HG03354 (cell line): ENCODE results near the gene U2SURP.
"Not testable (repeated sequence)": the region's sequence is repeated elsewhere in the genome, so short reads cannot be mapped to it uniquely, and the experiment has no call there.

ENCODE experiments used
- ATAC-seq: cut with Tn5 transposase; IDR thresholded peaks from one replicate; pipeline ENCODE4 v1.9.1; 2021; ENCODE audit warnings: mild to moderate bottlenecking; ENCODE audit not compliant: unreplicated experiment, poor library complexity, severe bottlenecking

Gene U2SURP

GRCh38 chr3:143002727-143003126 is 1.4 kb downstream of the U2SURP start:
- ATAC-seq, result no peak

- no peak for ATAC-seq
These were observed 3.5 kb downstream of the U2SURP start for GRCh38 chr3:143004823-143005222.

- ATAC-seq, result no peak
These were observed 8.7 kb downstream of the U2SURP start for GRCh38 chr3:143010024-143010423.

GRCh38 chr3:143011705-143012104 is 10.3 kb downstream of the U2SURP start:
- no peak for ATAC-seq

GRCh38 chr3:143014921-143015320 is 13.6 kb downstream of the U2SURP start:
- no peak for ATAC-seq

GRCh38 chr3:143016321-143016972 is 15.1 kb downstream of the U2SURP start:
- ATAC-seq, result peak; percentile 61

GRCh38 chr3:143024351-143024960 is 23.1 kb downstream of the U2SURP start:
- ATAC-seq, result no peak

GRCh38 chr3:143031327-143031726 is 30.0 kb downstream of the U2SURP start:
- no peak for ATAC-seq

GRCh38 chr3:143031796-143032387 is 30.5 kb downstream of the U2SURP start:
- not testable (repeated sequence) for ATAC-seq

GRCh38 chr3:143035466-143036211 is 34.3 kb downstream of the U2SURP start:
- no peak for ATAC-seq

GRCh38 chr3:143036557-143036956 is 35.2 kb downstream of the U2SURP start:
- peak; percentile 53 for ATAC-seq

- ATAC-seq, result peak; percentile 51
These were observed 36.5 kb downstream of the U2SURP start for GRCh38 chr3:143037867-143038266.

- no peak for ATAC-seq
These were observed 39.0 kb downstream of the U2SURP start for GRCh38 chr3:143040261-143040879.

GRCh38 chr3:143041903-143042302 is 40.5 kb downstream of the U2SURP start:
- no peak for ATAC-seq

- ATAC-seq, result no peak
These were observed 44.3 kb downstream of the U2SURP start for GRCh38 chr3:143045639-143046038.

- ATAC-seq, result not testable (repeated sequence)
These were observed 44.7 kb downstream of the U2SURP start for GRCh38 chr3:143046075-143046474.

GRCh38 chr3:143054011-143054410 is 52.6 kb downstream of the U2SURP start:
- ATAC-seq, result no peak

- ATAC-seq, result no peak
These were observed 55.0 kb downstream of the U2SURP start for GRCh38 chr3:143056372-143056771.

- peak; percentile 98 for ATAC-seq
These were observed 59.5 kb downstream of the U2SURP start for GRCh38 chr3:143060906-143061305.

- ATAC-seq, result no peak
These were observed 61.6 kb downstream of the U2SURP start for GRCh38 chr3:143063018-143063417.
